HG03108 (cell line): ENCODE results near the gene CTDP1.

ENCODE experiments used
- ATAC-seq: cut with Tn5 transposase; IDR thresholded peaks from one replicate; pipeline ENCODE4 v1.9.1; 2021; ENCODE audit warnings: moderate library complexity; ENCODE audit not compliant: unreplicated experiment

The CTDP1 gene

DNA sequence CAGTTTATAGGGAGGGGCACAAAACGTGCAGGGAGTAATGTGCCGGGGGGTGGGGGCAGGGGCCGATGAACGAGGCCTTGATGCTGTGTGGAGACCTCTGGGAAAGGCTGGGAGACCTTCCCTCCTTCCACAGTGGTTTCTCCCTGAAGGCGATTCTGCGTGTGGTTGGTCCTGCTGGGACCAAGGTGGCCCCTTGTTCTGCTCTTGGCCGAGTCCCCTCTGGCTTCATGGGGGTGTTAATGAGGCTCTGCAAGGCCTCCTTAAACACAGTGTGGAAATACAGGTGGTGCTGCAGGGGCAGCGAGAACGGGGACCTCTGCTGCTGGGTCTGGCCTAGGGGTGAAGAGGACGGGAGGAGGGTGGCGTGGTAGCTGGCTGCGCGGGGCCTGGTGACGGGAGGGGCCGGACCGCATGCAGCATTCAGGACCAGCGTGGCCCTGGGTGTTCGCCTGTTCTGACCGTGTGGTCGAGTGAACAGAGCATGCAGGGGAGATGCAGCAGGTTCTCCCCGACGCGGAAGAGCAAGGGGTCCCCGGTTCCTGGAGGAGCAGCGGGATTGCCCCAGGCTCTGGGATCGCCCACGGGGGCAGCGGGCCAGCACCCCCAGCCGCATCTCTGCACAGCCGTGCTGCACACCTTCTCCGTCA, 76.0 kb downstream of the CTDP1 start:
- ATAC-seq = no peak

DNA sequence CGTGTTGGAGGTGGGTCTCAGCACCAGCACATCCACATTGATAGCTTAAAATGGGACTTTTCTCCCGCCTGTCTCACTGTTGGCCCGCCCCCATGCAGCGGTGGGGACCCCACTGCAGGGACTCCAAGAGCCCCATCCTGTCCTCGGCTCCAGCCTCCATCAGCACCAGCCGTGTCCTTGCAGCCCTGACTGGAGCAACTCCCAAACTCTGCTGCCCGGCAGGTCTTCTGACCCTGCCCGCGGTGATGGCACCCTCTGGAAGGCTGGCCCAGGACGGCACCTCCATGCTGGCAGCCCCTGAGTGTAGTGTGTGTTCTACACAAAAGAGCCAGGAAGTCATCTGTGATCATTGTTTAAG, 76.5 kb downstream of the CTDP1 start:
- ATAC-seq = no peak

DNA sequence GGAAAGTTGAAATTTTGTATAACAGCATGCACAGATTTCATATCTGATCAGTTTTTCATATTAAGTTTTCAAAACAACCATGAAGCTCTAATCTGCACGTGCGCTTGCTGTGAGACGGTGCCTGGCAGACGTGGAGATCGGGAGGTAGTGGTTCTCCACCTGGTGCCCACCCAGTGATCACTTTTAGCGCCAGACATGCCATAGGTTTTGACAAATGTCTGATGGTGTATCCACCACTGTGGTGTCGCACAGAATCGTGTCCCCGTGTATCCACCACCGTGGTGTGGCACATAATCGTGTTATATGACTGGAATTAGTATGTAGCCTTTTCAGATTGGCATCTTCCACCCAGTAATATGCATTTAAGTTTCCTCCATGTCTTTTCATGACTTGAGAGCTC, 77.2 kb downstream of the CTDP1 start:
- ATAC-seq = no peak

DNA sequence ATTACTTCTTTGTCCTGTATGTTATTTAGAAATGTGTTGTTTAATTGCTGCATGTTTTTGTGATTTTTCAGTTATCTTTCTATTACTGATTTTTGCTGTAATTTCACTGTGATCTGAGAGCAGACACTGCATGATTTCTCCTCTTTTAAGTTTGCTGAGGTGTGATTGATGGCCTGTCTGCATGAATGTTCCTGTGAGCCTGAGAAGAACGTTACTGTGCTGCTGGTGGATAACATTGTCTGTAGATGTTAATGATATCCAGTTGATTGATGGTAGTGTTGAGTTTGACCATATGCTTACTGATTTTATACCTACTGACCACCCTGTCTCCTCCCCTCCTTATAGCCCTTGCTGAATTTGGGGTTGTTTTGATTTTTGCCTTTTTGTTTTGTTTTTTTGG, 80.7 kb downstream of the CTDP1 start:
- ATAC-seq = no peak

DNA sequence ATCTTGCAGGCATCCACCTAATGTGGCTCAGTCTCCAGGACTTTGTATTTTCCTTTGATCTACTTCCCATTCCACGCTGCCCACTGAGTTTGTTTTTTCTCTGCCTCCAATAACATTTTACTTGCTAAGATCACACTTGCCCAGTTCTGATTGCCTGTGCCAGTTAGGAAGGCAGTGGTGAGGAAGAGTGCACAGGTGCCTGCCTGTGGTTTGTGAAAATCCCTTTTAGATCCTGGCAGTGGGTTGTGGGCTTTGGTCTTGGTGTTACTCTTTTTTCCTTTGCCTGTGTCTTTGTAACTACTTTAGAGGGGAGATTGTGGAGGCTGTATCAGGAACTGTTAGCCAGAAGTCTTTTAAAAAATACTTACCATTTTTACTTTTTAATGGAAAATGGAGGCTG, 81.3 kb downstream of the CTDP1 start:
- no peak for ATAC-seq

DNA sequence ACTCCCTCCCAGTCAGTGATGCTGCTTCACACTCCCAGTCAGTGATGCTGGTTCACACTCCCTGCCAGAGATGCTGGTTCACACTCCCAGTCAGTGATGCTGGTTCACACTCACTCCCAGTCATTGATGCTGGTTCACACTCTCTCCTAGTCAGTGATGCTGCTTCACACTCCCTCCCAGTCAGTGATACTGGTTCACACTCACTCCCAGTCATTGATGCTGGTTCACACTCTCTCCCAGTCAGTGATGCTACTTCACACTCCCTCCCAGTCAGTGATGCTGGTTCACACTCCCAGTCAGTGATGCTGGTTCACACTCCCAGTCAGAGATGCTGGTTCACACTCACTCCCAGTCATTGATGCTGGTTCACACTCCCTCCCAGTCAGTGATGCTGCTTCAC, 83.8 kb downstream of the CTDP1 start:
- no peak for ATAC-seq

DNA sequence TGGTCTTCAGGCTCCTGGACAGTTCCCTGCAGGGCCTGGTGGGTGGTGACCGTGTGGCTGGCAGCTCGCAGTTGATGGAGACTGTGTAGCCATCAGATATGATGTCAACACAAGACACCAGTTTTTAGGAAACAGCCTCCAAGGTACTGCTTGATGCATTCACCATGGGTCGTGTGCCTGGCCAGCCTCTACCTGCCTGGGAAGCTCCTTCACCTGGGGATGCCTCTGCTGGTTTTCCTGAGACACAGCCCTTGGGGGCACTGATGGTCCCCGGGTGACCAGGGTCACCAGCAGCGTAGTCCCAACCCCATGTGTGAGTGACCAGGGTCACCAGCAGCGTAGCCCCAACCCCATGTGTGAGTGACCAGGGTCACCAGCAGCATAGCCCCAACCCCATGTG, 84.5 kb downstream of the CTDP1 start:
- ATAC-seq = no peak

DNA sequence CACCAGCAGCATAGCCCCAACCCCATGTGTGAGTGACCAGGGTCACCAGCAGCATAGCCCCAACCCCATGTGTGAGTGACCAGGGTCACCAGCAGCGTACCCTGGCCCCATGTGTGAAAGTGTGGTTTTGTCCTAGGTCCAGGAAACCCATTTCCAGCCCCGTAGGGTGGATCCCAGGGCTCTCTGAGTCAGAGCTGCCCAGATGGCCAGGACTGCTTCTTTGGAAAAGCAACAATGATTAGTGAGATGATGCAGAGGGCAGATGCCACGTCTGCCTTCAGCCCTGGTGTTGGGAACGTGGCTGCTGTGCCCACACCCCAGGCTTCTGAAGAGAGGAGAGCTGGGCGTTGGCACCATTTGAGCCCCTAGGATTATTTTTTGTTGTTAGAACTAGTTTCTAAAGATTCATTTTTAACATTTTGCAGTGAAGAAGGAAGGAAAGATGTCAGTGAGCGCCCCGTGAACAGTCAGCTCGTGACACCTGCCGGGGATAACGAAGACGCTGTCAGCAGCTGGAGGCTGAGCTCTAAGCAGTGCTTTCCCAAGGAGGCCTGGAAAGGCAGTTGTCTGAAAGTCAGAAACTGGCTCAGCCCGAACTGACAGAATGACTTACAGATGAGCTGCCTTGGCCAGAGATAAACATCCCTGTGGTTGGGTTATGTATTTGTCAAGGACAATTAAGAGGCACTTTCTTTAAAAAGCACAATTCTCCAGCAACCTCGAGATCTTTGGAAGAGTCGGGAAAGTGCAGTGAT, 86.1 kb downstream of the CTDP1 start:
- no peak for ATAC-seq

DNA sequence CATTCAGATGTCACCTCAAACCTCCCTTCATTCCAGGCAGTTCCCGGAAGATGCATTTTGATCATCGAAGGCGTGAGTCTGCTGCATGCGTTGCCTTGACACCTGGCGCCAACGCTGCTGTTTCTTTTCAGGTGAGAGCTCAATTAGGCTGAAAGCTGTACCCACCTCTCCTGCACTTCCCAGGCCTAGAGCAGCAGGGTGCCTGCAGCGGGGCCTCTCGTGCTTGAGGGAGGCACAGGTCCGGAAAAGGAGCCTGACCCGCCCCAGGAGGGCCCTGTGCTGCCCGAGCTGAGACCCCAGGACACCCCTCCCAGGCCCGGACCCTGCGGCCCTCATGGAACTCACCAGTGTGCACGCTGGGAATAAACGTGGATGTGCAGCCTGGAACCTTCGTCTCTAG, 86.7 kb downstream of the CTDP1 start:
- no peak for ATAC-seq

DNA sequence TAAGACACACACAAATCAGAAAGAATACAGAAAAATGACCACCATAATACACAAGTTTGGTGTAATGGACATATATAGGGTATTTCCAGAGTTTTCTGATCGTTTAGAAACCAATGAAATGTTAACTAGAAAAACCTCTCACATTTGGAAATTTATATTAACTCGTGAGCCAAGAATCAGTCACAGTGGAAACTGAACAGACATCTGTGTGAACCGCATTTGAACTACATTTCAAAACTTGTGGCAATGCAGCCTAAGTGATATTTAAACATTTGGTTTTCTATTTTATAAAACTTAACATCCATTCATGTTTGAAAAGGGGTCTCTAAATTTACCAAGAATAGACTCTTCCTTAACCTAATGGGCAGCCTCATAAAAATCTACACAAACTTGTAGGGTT, 89.1 kb downstream of the CTDP1 start:
- no peak for ATAC-seq

DNA sequence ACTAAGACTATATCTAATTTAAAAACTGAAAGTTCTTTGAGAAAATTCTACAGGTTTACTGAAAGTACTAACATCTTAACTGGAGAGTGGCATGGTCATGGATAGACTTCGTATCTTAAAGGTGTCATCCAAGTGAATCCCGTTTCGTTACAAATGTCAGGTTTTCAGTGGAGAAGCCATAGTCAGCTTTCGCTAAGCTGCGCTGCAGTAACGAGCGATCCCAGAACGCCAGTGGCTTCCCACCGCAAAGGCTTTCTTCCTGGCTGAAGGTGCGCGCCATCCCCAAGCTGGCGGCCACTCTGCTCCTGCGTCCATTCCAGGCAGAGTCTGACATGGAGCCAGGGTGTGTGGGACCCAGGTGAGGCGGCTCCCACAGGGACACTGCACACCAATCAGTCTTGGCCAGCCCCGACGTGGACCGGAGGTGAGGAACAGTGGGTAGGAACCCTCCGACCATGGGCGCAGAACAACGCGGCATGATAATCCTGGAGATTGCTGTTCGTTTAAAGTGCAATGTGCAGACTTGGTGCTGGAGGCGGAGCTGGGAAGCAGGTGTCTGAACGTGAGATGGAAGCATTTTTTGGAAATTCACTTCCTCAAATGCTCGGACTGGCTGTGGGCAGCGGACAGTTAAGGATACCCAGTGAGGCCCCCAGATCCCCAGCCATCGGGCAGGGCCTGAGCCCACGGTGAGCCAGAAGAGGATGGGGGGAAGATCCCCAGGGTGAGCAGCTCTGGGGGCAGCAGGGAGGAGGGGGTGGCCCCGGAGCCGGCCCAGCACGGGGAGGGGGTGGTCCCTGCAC, 90.3 kb downstream of the CTDP1 start:
- no peak for ATAC-seq

DNA sequence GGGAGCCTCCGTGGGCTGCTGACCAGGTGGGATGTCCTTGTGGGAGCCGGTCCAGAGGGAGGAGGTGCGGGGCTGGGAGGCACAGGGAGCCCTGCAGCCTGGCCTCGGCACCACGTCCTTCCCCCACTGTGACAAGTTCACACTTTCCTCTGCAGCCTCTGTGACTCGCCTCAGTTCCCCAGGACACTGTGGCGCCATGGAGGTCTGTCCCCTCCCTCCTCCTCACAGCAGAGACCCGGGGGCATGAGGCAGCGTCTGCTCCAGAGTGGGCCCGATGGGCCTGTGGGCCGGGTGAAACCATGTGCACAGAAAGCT, 90.9 kb downstream of the CTDP1 start:
- ATAC-seq = no peak

DNA sequence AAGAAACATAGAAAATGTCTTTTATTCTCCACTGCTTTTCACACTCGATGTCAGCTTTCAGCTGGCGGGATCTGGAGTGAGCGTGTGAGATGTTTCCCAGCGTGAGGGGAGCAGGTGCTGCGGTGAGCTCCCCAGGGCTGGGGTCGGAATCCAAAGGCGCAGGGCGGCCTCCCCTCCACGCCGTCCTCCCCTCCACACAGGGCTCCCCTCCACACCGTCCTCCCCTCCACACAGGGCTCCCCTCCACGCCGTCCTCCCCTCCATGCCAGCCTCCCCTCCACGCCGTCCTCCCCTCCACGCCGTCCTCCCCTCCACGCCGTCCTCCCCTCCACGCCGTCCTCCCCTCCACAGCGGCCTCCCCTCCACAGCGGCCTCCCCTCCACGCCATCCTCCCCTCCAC, 91.2 kb downstream of the CTDP1 start:
- no peak for ATAC-seq

DNA sequence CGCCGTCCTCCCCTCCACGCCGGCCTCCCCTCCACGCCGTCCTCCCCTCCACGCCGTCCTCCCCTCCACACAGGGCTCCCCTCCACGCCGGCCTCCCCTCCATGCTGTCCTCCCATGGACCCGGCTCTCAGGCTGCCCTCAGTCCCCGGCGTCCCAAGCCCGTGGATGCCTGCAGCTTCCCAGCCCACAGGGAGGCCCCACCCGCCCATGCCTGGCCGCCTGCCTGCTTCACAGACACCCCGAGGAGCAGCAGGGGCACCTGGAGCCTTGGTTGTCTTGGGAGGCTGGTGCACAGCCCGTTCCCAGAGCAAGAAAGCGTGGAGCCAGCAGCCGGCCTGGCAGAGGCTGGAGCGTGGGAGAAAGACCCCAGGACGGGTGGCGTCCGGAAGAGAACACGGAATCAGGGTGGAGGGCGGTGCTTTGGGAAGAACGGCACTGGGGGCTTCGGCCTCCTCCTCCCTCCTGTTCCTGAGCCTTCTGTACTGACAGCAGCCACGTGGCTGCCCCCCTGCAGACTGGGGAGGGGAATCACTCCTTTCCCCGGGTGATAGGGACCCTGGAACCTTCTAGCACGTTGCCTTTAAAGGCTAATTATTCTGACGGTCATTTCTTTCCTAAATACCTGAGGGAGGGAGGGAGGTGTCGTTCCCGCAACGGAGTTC, 92.0 kb downstream of the CTDP1 start:
- no peak for ATAC-seq

DNA sequence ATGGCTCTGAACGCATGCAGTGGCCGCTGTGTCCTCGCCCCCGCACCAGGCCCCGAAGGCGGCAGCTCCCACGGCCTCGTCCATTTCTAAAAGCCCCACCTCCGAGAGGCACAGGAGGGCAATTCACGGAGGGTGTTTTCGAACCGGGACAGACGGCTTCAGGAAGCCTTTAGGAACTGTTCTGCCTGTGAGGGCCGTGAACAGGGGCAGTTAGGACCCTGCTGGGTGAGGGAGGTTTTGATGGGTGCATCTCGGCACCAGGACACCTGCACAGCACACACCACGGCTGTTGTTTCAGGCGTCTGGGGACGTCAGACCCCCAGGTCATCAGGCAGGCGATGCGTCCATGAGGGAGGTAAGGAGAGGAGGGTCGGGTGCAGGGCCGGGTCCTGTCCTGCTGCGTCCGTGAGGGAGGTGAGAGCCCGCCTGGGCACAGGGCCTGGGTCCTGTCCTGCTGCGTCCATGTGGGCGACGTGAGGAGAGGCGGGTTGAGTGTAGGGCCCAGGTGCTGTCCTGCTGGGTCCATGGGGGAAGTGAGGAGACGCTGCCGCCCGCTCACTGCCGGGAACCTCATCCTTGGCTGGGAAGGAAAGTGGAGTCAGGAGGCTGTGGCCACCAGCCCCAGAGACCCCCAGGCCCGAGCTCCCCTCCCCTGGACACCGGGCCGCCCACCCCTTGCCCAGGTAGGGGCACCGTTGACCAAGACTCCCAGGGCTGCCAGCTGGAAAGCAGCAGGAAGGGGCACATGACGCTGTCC, 92.7 kb downstream of the CTDP1 start:
- ATAC-seq = no peak

DNA sequence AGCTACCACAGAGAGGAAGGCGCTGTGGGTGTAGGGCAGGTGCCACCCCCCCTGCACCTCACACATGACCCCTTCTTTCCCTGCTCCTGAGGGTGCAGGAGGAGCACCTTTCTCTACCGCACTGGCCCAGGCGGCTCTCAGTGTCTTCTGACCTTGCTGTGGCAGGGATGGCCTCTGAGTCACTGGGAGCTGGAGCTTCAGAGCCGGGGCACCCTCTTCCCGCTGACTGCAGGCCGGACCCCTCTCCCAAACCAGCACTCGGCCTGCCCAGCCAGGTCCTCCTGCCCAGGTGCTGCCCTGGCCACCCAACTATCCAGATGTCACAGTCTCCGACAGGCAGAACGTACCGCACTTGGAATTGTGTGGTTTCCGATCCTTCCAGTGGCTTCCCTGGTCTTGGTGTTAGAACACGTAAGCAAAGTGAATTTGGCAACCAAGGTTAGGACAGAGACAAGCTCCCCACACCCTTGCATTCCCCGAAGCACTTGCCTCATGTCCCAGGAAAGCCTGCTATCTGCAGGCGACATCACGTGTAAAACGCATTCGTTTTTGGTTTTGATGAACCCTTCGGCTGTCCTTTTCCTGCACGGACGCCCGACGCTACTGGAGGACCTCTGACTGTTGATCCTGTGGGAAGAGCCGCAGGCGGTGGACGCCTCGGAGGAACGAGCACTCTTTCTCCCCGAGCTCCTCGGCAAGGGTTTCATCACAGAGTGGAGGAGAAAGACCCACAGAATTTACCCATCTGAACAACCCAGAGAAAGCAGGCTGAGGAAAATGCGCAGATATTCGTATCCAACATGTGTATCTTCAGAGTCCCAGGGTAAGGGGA, 93.5 kb downstream of the CTDP1 start:
- ATAC-seq = no peak

DNA sequence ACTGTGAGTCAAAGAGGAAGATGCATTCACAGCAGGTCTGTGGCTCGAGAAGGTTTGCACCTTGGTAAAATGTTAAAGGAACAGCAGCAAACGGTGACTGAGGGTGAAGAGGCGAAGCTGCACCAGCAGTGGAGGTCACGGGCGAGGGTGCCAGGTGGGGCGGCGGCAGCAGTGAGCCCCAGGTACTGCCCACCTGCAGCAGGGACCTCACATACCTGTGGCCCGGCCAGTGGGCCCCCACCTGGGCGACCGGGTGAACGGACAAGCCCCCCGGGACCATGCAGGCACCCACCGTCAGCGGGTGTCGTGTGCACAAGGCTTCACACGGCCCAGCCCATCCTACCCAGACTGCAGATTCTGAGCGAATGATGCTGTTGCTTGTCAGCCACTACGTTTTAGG, 94.5 kb downstream of the CTDP1 start:
- ATAC-seq = no peak

DNA sequence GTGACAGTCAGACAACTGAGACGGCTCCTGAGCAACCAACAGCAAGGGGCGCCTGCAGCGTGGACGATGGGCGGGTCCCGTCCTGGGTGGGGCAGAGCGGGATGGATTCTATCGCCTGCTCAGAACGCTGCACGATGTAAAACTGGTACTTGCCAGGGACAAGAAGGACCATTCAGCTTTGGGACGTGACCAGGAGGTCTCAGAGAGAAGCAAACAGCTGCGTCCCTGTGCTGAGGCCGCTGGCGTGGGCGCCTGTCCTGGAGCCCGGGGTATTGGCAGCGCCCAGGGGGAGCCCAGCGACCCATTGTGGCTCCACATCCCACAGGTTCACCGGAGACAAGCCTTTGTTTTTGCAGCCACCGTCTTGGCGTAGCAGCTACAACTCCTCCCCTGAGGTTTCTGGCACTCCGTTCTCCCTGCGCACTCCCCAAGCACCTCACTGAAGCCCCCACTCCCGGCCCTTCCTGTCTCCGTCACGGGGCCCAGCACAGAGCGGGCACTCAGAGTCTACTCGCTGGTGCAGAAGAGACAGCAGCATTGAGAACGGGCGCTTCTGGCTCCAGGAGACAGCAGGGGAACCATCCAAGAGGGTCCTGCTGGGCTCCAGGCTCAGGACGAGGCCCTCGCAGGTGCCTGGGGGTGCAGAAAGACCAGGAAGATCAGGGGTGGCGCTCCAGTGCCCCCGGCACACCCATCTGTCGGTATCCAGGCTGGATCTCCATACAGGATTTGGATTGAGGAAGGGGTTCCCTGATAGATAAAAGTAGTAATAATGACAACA, 96.0 kb downstream of the CTDP1 start:
- no peak for ATAC-seq

DNA sequence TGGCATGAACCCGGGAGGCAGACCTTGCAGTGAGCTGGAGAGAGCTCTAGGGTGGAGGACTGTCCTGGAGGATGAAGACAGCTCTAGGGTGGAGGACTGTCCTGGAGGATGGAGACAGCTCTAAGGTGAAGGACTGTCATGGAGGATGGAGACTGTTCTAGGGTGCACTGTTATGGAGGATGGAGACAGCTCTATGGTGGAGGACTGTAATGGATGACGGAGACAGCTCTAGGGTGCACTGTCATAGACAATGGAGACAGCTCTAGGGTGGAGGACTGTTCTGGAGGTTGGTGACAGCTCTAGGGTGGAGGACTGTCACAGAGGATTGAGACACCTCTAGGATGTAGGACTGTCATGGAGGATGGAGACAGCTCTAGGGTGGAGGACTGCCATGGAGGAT, 97.1 kb downstream of the CTDP1 start:
- ATAC-seq = no peak
